Endothelial cell (in vitro differentiated cells): Measurements from ENCODE around the gene KCNH3. TPM values are rescaled to one million over a fixed set of nuclear protein-coding genes. Genes with fewer than 3 reads are reported as not detected.

Experiments
- DNase-seq: peaks from one replicate; pipeline ENCODE4 v3.0.0; 2021; ENCODE audit warnings: low spot score
- H3K27ac Mint-ChIP-seq: one replicate; pipeline ENCODE4 v1.8.0; 2021; ENCODE audit warnings: mixed read lengths, inconsistent platforms; ENCODE audit not compliant: unreplicated experiment
- H3K27me3 Mint-ChIP-seq: one replicate; pipeline ENCODE4 v1.8.0; 2021; ENCODE audit warnings: mild to moderate bottlenecking, moderate library complexity, mixed read lengths, inconsistent platforms; ENCODE audit not compliant: unreplicated experiment
- H3K36me3 Mint-ChIP-seq: one replicate; pipeline ENCODE4 v1.8.0; 2021; ENCODE audit warnings: mild to moderate bottlenecking, low read depth, mixed read lengths, inconsistent platforms; ENCODE audit not compliant: unreplicated experiment
- H3K4me1 Mint-ChIP-seq: one replicate; pipeline ENCODE4 v1.8.0; 2021; ENCODE audit warnings: mild to moderate bottlenecking, mixed read lengths, inconsistent platforms; ENCODE audit not compliant: unreplicated experiment
- H3K4me3 Mint-ChIP-seq: one replicate; pipeline ENCODE4 v1.8.0; 2021; ENCODE audit warnings: mild to moderate bottlenecking, mixed read lengths, inconsistent platforms; ENCODE audit not compliant: unreplicated experiment
- H3K9me3 Mint-ChIP-seq: one replicate; pipeline ENCODE4 v1.8.0; 2021; ENCODE audit warnings: mixed read lengths, inconsistent platforms; ENCODE audit not compliant: unreplicated experiment
- CTCF ChIP-seq: fragments of 200-600 bp; sonication (generic); IDR thresholded peaks from one replicate; pipeline ENCODE4 v1.5.0; 2021; ENCODE audit warnings: antibody characterized with exemption; ENCODE audit not compliant: unreplicated experiment
- total RNA-seq: library from RNA; stranded (reverse); fragmentation: NEBNext Ultra II Directional; extraction: Animal tissue kit (Norgen Biotek cat#: 25700); gene quantifications from one replicate; pipeline ENCODE4 v1.2.1, GENCODE V29; 2021; ENCODE audit not compliant: unreplicated experiment

The KCNH3 gene
- total RNA-seq, 1 donor from 2014 or later: 0.15 TPM

DNA sequence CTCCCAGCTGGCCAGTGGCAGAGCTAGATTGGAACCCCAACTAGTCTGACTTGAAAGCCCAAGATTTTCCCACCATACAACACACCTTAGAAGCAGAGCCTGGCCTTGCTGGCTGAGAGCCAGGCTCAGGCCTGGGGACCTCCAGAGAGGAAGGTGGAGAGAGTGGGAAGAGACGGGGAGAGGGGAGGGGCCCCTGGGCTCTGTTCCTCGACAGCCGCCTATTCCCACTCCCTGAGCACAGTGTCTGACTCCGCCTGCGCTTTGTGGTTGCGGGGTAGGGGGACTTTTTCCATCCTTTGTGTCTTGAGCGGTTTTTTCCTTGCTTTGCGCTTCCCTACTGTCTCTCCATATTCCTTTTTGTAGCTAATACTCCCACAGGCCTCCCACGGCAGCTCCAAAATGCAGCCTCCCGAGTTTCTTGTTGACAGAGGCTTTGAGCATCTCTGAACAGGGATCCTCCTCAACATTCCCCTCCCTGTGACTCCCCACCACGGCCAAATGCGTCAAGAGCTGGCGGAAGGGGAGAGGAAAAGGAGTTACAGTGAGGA is 4.0 kb upstream of the KCNH3 start:
- Mint-ChIP-seq H3K4me1 (peaks cover 4% of the 10 kb centered on the region), H3K27me3 (peaks cover 15% of the 10 kb centered on the region), H3K4me3 (no peak overlapping the region), H3K9me3 (no peaks in the 10 kb centered on the region), H3K27ac (no peak overlapping the region), H3K36me3 (no peaks in the 10 kb centered on the region)
- TF ChIP-seq CTCF: no peak
- no peak for DNase-seq

DNA sequence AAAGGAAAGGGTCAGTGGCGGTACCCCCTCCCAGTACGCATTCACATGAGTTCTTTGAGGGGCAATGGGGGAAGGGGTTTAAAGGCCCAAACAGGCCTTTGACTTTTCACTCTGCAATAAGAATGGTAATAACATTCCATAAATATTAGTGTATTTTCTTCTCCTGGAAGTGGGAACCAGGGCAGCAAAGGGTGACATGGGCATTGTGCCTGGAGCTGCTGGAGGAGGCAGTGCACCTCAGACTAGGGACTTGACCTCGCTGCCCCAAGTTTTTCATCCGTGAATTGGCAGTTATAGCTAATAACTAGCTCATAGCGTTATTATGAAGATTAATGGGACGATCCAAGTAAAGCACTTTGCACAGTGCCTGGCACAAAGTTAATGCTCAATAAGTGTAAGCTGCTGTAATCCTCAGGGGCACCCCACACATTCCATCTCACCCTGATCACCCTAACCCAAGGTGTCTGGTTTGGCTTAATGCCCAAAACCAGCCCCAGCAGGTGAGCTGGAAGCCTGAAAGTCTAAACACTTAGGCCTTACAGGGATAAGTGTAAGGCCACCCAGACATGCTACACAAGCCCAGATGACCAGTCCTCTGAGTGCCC is 2.8 kb upstream of the KCNH3 start:
- H3K4me3 Mint-ChIP-seq: no peak overlapping the region
- no peak for TF ChIP-seq CTCF
- no peak overlapping the region for H3K27ac Mint-ChIP-seq
- no peak for DNase-seq
- H3K27me3 Mint-ChIP-seq: peaks cover 25% of the 10 kb centered on the region
- peaks cover 5% of the 10 kb centered on the region for H3K4me1 Mint-ChIP-seq
- no peaks in the 10 kb centered on the region for H3K36me3 Mint-ChIP-seq
- H3K9me3 Mint-ChIP-seq: no peaks in the 10 kb centered on the region

DNA sequence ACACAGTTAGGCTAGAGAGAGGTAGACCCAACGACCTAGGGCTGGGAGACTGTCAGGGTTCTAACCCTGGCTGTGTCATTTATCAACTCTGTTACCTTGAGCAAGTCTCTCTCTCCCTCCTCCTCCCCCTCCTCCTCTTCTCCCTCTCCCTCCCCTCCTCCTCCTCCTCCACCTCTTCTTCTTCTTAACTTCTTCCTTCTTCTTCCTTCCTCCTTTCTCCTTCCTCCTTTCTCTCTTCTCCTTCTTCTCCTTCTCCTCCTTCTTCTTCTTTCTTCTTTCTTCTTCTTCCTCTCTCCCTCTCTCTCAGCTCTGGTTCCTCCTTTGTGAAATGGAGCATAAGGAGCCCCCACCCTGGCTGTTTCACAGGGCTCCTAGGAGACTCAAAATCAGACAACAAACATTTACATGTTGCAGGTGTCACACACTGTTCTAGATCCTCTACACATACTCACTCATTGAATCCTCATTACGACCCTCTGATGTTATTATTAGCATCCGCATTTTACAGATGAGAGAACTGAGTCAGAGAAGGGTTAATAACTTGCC is 2.2 kb upstream of the KCNH3 start:
- no peak overlapping the region for H3K4me3 Mint-ChIP-seq
- H3K9me3 Mint-ChIP-seq: no peaks in the 10 kb centered on the region
- TF ChIP-seq CTCF: no peak
- DNase-seq: no peak
- H3K36me3 Mint-ChIP-seq: no peaks in the 10 kb centered on the region
- H3K27me3 Mint-ChIP-seq: peaks cover 30% of the 10 kb centered on the region
- H3K4me1 Mint-ChIP-seq: peaks cover 10% of the 10 kb centered on the region
- H3K27ac Mint-ChIP-seq: peak overlapping the region; percentile 52

- peaks cover 32% of the 10 kb centered on the region for H3K27me3 Mint-ChIP-seq
- no peaks in the 10 kb centered on the region for H3K36me3 Mint-ChIP-seq
- DNase-seq: no peak
- H3K27ac Mint-ChIP-seq: peak overlapping the region; percentile 52
- H3K4me3 Mint-ChIP-seq: peak overlapping the region; percentile 31
- TF ChIP-seq CTCF: no peak
- peaks cover 13% of the 10 kb centered on the region for H3K4me1 Mint-ChIP-seq
- H3K9me3 Mint-ChIP-seq: no peaks in the 10 kb centered on the region
Measured at GRCh38 chr12:49537231-49537751, 1.5 kb upstream of the KCNH3 start.
